Measurements from ENCODE around the gene PSG5.
"Not testable (repeated sequence)": the region's sequence is repeated elsewhere in the genome, so short reads cannot be mapped to it uniquely, and the experiment has no call there.

The PSG5 gene

GRCh38 chr19:43181869-43182771 is 4.2 kb downstream of the PSG5 start:
- FAIRE-seq = not testable (repeated sequence)

DNA sequence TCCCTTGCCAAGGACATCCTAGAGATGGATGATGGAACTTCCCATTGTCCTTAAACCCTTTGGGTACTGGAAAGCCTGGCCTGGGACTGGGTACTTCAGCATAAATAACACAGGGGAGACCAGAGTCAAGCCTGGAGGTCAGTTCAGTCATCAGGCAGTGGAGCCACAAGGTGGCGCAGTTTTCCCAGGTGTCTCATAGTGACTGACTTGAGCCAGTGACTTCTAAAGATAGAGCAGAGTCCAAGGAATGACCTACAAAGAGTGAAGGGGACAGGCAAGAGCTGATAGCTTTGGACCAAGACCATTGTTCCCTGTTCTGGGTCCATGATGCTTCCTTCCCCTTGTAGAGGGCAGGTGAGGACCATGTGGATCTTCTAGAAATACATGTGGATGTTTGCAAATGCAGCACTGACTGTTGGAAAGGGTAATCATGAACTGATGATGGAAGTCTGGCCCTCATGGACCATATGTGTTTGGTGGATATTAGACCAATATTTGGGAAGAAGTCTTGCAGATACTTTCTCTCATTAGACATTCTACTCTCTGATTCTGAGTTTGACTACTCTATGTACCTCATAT is 6.7 kb downstream of the PSG5 start:
- FAIRE-seq = not testable (repeated sequence)

DNA sequence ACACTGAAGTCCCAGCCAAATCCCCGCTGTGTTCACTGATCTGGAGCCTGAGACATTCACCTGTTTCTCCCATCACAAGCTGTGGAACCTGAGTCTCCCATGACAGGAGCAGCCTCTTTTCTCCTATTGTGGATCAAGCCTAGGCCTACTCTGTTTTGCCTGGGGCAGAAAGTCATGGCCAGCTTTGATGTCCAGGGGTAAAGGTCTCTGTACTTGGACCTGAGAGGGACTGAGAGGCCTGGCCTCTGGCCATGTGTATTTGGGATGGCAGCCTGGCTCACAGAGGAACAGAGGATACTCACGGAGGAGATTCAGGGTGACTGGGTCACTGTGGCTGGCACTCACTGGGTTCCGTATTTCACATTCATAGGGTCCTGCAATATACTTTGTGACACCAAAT is 7.8 kb downstream of the PSG5 start:
- not testable (repeated sequence) for FAIRE-seq

DNA sequence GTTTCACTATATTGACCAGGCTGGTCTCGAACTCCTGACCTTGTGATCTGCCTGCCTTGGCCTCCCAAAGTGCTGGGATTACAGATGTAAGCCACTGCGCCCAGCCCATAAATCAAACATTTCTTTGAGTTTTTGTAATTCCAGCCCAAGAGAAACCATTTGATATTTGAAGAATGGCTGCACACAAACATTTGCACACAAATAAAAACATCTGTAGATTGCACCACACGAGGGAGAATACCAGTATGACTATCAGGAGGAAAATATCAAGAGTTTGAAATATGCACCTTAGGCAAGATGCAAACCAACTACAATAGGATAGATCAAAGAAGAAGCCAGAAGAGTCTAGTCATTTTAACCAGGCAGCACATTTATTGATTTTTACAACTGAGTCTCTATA is 20.4 kb downstream of the PSG5 start:
- FAIRE-seq = not testable (repeated sequence)

DNA sequence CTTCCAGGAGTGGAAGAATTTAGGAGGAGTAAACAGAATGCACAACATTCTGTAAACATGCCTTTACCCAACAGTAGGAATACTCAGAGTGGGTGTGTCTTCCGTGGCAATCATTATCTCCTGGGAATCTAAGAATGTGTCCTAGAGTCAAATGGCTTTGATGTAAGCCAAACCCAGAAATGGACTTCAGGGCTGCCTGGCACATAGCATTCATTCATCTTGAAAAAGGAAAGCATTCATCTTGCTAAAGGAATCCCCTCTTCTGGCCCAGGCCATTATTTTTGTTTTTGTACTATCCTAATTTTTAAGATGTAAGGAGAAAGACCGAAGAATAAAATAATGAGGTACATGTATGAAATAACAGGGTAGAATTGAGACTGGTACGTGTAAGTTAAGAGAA is 23.2 kb downstream of the PSG5 start:
- FAIRE-seq = not testable (repeated sequence)

DNA sequence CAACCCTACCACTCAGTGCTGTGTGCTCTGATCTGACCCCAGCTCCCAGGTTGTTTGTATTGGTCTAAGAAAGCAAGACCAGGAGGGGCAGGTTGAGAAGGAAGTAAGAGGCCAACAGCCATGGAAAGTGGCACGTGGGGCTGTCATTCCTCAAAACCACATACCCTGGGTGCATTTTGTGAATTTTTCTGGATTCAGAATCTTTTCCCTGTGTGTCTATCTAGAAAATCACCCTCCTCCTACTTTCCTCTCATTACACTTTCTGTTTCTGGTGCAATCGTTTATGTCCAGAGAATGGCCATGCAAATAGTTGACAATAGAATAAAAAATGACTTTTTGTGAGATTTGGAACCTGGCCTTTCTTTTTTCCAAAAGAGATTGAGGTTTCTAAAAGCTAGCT is 24.1 kb downstream of the PSG5 start:
- FAIRE-seq = not testable (repeated sequence)

DNA sequence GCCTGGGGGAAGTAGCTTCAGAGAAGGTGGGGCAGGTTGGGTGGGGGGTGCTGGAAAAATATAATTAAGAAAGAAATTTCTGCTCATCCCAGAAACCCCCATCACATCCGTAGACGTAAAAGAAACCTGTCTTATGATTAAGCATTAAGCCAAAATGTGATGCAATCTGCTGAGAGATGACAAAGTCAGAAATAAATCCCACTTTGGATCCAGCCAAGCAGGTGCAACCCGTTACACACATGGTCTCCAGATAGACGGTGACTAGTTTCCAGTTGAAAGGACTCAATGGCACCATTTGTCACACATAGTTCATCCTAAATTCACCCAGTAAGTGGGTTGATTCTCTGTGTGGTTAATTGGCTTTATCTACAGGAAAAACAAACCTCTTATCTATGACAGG is 34.1 kb downstream of the PSG5 start:
- FAIRE-seq = no peak

GRCh38 chr19:43149788-43150187 is 36.5 kb downstream of the PSG5 start:
- not testable (repeated sequence) for FAIRE-seq

DNA sequence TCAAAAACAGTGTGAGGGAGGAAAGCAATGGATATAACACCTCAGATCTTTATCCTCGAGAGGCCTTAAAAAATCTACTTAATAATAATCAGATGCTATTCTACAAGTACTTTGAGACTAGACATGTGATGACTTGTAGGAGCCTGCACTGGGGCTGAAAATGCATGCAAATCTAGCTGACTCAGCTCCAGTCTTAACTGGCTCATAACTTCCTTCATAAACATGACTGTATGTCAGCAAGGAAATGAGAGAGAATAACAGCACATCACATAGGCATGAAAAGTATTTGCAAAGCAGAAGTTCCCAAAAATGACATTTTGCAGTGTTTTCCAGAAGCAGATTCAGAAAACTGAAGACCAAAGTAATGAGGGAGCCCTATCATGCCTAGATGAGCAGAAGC is 38.1 kb downstream of the PSG5 start:
- FAIRE-seq = no peak

- not testable (repeated sequence) for FAIRE-seq
Observed at GRCh38 chr19:43141763-43142162, 44.6 kb downstream of the PSG5 start.

DNA sequence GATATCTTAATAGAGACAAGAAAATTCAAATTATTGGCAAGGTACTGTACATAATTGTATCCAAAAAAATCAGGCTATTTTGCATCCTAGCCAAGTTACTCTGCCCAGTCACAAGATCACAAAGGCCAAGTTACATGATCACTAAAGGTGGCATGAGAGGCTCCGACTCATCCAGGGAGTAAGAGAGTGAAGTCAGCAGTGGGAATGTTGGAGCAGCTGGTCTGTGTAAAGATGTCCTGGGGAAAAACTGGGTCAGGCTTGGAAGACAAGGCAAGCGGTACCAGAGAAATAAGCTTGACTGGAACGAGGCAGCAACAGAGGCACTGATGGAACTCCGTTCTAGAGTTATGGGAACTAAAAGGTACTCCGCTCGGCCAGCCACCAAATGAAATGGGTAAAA is 53.6 kb downstream of the PSG5 start:
- FAIRE-seq = no peak

GRCh38 chr19:43131281-43131842 is 55.0 kb downstream of the PSG5 start:
- FAIRE-seq = not testable (repeated sequence)

DNA sequence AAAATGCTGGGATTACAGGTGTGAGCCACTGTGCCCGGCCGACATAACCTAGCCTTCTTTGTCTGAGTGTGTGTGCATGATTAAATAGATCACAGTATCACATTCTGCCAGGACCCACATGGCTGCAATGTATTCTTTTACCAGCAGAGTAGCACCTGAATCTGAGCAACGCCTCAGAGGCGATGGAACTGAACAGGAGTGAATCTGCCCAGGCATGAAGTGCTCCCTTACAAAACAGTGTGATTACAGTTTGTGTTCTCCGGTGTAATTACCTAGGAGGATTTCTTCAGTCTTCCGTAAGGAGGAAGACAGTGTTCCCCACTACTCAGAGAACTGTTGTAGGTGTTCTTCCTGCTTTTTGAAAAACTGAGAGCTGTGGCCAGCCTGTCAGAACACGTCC is 57.1 kb downstream of the PSG5 start:
- not testable (repeated sequence) for FAIRE-seq

- not testable (repeated sequence) for FAIRE-seq
Observed at GRCh38 chr19:43127336-43127735, 59.0 kb downstream of the PSG5 start.

DNA sequence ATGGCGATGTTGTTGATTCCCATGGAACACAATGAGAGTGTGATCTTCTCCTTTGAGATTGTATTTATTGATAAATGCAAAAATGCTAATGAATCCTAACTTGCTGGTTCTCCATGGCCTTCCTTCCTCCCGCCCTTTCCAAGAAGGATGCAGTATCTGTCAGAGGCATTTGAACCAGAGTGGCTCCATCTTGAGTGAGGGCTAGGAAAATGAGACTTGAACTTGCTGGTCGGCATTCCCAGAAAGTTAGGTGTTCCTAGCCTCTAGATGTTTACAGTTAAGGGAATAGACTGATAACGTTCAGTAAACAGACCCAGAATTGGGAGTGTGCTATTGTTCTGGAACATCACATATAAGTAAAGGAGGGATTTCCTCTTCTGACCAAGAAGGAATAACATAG is 59.6 kb downstream of the PSG5 start:
- no peak for FAIRE-seq

DNA sequence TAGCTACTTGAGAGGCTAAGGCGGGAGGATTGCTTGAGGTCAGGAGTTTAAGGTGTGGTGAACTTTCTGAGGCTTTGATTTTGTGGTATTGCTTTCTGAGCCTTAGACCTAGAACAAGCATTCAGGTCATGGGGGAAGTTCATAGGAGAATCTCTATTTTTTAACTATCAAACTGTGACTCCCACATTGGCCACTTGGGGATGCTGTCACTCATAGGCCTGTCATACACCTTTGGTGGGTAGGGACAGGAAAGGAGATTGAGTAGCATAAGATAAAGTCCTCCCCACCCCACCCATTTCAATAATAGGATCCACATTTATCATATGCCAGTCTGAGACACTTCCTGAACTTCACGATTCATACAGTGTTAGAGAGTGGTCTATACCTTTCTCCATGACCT is 62.0 kb downstream of the PSG5 start:
- no peak for FAIRE-seq

DNA sequence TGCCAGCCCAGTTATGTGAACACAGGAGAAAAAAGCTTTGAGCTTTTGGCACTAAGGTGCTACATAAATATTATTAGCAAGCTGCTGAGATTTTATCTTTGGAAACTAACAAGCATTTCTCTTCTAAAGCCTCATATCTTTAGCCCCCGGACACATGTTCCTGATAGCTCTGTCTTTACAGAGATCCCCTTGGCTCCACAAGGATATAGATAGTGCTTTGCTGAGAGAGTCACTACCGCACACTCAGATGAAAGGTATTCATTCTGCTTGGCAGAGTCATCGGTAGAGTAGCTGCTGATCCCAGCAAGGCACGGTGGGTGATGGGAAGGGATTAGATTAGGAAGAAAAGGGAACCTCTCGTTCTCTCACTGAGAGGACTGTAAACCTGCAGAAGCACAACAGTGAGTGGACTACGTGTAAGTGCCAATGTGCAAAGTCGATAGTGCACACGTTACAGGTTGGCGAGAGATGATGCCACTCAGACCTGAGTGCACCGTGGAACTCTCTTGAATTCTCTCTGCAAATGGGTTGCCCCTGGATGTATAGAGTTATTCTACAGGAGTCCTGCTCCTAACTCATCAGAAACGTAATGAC is 65.8 kb downstream of the PSG5 start:
- not testable (repeated sequence) for FAIRE-seq

- FAIRE-seq = not testable (repeated sequence)
Observed at GRCh38 chr19:43119526-43119925, 66.8 kb downstream of the PSG5 start.
